GM21825 (cell line): Measurements from ENCODE around the gene CAMKV.
"Not testable (repeated sequence)": the region's sequence is repeated elsewhere in the genome, so short reads cannot be mapped to it uniquely, and the experiment has no call there.

ENCODE experiments used
- ATAC-seq: cut with Tn5 transposase; IDR thresholded peaks from one replicate; pipeline ENCODE4 v1.9.1; 2021; ENCODE audit warnings: mild to moderate bottlenecking, moderate library complexity; ENCODE audit not compliant: unreplicated experiment

CAMKV gene

DNA sequence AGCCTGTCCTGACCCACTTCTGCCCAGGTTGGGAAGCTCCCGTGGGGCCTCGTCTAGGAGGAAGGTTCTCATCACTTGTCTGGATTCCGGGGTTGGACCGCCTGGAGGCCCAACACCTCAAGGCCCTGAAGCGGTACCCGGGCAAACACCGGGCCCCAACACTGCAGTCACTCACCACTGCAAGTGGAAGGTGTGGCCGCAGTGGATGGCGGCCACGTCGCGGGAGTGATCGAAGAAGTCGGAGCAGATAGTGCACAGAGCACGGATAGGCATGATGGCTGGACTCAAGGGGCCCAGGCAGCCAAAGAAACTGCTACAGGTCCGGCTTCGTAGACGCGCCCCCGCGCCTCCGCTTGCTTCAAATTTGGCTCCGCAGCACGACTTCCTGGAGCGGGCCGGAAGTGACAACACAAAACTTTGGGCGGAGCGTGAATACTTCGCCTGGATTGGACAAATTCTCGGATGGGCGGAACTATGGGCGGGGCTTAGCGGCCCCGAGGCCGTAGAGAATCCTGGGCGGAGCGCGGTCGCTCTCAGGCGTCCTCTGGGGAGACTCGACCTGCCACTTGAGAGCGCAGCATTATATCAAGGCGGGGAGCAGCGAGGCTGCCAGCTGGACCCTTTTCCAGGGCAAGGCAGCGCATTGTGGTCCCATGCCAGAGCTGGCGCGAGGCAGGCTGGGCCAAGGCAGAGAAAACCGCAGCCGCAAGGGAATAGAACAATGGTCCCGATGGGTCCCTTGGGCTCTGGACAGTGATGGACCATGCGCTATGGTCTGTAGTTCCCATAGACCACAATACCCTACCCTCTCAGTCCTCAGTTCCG lies 13.3 kb downstream of the CAMKV start, which contains the start of gene TRAIP:
TRAIP (minus strand) TSS at position 384 of the 825 bp plus-strand sequence; CDS start at position 273, 111 bp downstream.
- peak; percentile 92 for ATAC-seq

DNA sequence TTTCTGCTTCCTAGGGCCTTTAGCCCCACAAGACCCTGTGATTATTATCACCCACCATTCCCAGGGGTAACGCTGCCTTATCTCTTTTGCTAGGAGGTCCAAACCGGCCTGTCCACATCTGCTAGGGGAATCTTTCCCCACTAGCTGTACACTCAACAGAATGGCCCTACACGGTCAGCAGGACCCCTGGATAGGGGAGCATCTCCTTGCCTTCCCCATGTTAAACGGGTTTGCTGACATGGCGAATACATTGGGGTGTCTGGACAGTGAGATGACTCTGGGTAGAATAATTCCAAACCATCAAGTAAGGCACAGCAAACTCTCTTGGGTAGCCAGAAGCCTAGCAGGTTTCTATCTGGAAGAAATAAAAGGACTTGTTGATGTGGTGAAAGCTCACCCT lies 14.0 kb downstream of the CAMKV start:
- ATAC-seq, result no peak

DNA sequence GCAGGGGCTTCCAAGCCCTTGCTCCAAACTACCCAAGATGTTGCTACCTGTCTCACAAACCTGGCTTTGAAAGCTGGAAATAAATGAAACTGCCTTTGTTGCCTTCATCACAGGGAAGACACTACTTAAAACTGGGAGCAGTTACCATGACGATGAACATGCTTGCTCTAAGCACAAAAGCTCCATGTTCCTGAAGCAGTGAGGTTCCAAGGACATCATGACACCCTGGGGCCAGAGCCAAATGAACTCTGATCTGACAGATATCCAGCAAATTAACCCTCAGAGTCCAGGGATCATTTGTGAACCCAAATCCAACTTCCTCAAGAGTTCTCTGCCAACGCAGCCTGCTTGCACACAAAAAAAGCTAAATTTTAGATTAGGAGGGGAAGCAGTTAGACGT lies 24.0 kb downstream of the CAMKV start:
- ATAC-seq, result no peak

DNA sequence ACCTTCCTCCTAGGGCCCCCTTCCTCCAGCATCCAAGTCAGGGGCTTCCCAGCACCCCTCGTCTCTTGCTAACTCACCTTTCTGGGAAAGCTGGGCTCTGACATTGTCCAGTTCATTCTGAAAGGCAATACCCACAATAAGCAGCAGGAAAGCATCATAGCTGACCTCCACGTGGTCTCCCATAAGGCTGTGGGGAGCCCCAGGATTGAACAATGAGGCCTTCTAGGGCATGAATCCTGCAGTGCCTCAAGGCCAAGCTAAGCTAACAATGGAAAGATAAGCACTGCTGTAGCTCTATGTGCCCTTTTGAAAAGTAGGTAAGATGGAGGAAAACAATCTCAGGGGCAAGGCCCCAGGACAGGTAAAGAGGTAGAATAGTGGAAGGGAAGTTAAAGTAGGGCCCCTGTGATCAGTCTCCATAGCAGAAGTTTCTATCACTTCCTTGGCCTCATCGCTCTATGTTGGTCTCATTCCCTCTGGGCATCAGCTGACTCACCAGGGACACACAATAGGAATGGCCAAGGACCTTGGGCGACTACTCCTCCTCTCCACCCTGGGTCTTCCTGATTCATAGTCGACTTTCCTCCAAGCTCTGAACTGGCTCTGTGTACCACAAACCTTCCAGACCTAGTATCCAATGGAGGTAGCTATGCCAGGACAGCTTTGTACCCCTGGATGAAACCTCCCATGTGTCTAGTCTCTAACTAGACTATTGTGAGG lies 25.1 kb downstream of the CAMKV start:
- no peak for ATAC-seq

DNA sequence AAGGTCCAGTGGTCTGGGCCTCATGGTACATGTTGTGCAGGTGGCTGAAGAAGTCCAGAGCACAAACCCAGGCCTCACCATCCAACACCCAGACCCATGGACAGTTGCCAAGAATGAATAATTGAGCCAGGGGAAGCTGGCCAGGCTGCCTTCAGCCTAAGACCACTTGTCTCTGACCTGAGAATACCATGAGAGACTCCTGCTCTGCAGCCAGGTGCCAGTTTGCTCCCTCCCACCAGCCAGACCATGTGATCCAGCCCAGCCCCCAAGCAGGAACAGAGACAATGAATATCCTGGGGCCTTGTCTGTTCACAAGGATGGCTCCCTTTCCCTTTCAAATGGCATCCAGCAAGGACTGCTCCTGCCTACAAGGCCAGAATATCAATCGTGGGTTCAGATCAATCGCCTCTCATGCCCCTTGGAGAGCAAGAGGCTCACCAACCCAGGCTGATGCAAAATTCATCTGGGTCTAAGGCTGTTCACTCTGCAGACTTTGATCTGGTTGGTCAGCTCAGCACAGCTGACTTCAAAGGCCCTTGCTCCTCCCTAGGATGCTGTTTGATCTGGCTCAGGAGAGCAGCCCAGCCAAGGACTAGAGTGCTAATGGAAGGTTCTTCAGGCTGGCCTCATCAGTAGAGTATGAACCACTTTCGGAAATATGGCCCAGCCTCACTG lies 26.7 kb downstream of the CAMKV start:
- no peak for ATAC-seq

DNA sequence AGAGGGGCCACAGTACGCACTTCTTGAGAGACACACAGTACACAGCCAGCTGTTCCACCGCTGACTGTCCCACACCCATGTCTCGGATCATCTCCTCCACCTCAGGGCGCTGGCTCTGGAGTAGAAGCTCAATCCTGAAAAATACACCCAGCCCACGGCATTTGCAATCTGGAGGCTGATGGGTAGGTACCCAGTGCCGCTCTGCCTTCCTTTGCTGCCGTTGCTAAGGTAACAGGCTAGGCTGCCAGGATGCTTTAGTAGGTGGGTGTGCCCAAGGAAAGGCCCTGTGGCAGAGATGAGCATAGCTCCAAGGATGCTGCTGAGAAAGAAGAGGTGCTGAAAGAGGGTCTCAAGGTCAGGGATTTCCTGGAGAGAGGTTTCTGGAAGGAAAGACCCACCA lies 27.9 kb downstream of the CAMKV start:
- no peak for ATAC-seq

DNA sequence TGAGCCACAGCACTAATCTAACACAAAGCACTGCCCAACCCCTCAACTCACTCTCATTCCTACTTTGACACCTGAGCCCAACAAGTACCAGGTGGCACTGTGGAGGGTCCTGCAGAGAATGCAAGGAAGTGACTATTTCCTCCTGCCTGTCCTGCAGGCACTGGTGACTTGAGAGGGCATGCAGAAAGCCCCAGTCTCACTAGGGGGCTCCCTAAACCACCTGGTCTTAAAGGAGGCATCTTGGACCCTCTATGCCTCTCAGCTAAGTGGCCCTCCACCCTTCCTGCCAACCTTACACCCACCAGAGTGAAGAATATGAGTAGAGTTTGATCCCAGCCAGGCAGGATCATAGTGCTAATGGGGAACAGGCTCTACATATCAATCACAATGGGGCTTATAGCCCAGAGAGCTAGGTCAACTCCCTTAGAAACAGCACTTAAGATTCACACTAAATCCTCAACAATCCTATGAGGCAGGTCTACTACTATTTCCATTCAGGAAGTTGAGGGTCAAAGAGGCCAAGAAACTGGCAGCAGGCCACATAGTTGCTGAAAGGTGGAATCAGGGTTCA lies 28.5 kb downstream of the CAMKV start:
- no peak for ATAC-seq

DNA sequence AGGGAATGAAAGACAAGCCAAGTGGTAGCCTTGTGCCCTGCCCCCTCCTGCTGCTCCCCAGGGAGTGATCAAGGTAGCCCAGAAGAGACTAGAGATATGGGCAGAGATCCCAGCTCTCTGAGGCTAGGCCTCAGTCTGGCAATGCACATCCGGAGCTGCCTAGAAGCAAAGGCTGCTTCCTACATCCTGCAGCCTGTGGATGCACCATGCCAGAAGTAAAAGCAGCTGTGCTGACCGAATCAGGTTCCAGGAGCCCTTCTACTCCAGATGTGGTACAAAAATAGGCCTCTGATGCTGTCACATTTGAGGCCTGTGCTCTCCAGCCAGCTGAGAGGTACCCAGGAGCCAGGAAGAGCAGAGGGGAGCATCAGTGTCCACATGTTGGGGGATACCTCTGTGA lies 29.3 kb downstream of the CAMKV start:
- no peak for ATAC-seq

DNA sequence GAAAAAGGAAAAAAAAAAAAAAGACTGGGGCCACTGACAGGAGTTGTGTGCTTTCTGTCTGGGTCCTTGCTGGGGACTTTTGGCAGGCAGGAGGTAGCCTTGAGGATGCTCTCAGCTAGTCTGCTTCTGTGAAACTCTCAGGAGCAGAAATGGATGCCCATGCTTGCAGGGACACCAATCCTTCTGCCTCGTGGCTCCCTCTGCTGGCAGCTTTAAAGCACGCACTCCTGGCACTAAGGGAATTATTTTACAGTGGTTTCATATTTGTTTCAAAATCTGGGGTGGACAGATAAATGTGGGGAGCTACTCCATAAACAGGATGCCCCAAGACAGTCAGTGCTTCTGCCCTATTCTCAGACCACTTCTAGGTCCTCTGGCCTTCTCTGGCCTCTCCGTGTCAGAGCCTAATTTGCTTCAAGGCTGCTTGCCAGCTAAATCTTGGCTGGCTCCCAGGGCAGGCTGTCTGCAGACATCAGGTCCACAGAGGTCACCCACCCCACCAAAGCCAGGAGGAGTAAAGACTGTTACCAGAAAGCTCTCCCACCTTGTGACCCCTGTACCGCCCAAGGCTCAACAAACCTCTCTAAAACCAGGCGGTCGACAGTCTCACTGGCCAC lies 30.4 kb downstream of the CAMKV start:
- no peak for ATAC-seq

DNA sequence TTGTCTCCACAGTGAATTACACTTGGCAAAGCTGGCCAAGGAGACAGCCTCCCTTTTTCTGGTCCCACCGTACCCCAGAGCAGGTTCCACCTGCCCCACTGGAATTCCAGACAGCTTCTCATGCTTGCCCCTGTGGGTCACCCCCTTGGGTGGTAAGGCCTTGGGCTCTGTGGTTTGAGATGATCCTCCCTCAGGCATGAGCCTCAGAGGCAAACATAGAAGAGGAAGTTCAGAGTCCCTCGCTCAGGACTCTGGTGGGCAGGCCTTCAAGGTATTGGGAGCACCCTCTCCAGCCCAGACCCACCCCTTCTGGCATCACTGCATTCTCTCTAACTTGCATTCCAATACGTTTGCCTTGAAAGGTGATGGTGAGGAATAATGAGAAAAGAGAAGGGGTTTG lies 38.4 kb downstream of the CAMKV start:
- no peak for ATAC-seq

DNA sequence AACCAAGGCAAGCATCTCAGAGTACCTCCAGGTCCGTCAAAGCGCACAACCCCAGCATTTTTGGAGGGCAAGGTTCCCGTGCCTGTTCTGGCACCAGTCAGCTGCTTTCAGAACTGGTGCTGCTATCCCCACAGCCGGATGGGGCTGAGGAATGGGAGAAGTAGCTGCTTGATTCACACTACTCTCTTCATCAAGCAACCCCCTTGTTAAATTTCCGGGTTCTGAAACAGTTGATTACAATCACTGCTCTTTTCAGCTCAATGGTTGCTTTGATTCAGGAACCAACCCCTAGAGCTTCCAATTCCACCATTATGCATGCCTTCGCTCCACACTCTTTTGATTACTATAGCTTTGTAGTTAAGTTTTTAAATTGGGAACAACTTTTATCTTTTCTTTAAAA lies 43.7 kb downstream of the CAMKV start:
- ATAC-seq, result no peak

DNA sequence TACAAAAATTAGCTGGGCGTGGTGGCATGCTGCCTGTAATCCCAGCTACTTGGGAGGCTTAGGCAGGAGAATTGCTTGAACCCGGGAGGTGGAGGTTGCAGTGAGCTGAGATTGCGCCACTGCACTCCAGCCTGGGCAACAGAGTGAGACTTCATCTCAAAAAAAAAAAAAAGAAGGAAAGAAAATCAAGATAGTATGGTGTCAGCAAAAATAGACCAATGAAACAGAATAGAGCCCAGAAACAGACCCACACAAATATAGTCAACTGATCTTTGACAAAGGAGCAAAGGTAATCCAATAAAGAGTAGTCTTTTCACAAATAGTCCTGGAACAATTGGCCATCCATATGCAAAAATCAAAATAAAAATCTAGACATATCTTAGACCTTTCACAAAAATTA lies 46.6 kb downstream of the CAMKV start:
- not testable (repeated sequence) for ATAC-seq

DNA sequence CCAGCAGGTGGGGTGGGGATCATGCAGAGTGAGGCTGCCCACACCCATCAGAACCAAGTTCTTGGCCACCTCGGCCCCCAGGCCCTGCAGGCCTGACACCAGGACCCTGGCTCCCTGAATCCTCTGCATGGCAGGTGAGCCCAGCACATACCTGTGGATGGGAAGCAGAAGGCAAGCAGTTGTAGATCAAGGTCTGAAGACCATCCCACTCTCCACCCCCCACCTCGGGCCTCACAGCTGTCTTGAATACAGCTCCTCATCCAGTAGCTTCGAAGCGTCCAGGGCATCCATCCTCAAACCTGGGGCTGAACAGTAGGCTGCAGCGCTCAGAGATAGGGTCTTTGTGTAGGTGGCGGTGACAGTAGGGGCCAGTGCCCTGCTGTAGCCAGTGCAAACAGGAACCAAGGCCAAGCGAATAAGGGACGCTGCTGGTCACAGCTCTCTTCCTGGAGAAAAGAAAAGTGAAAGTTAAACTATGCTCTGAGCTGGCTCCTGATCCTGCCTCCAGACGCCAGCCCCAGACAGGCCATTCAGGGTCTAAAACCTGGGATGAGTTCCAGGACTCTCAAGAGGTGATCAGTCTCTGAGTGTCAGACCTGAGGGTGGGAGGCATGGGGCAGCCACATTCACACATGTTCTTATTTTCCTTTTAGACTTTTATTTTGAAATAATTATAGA lies 56.1 kb downstream of the CAMKV start, which contains the start of gene UBA7:
UBA7 (minus strand) TSS at position 457 of the 678 bp plus-strand sequence; CDS start at position 291, 166 bp downstream.
- peak; percentile 82 for ATAC-seq

DNA sequence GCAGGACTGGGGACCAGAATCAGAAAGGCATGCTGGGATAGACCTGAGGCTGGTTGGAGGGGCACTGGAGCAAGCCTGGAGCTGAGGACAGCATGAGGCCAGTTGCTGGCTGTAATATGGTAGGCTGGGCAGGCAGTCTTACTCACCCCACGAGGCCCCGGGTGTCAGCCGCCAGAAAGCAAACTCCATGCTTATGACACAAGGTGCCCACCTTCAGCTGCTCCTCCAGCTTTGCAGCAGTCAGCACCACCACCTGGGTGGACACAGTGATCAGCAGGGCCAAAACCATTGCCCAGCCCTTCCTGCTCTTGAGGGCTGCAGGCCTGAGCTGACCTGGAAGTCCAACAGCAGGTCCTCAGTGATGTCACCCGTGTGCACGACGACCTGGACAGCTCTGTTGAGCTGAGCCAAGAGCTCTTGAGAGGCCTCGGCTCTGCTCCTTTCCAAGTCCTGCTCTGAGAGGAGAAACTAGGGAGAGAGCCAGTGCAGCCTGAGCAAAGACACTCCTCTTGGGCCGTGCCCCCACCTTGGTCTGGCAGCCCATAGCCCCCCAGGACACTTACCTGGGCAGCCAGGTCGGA lies 56.7 kb downstream of the CAMKV start:
- ATAC-seq, result no peak
